GM13977 (cell line): ENCODE results near the gene SLC35F2.

ENCODE experiments used
- DNase-seq: peaks from one replicate; pipeline ENCODE4 v3.0.0; 2012; ENCODE audit warnings: low spot score
- in situ Hi-C: fragments of 300-500 bp; cut with MboI; formaldehyde crosslinking; loops from one replicate; pipeline ENCODE4 v1.12.0; 2022; ENCODE audit warnings: low sequenced_read_pairs, low pct_unique_long_range_greater_than_20kb, mixed read lengths, inconsistent platforms; ENCODE audit not compliant: unreplicated experiment
- TF ChIP-seq, protein P1 (sequence below): IDR thresholded peaks from 2 replicates; pipeline ENCODE4 v1.5.1; 2012; ENCODE audit warnings: mild to moderate bottlenecking, control low read depth; ENCODE audit not compliant: insufficient read depth; ENCODE audit errors: extremely low read depth, missing control alignments

Gene SLC35F2

DNA sequence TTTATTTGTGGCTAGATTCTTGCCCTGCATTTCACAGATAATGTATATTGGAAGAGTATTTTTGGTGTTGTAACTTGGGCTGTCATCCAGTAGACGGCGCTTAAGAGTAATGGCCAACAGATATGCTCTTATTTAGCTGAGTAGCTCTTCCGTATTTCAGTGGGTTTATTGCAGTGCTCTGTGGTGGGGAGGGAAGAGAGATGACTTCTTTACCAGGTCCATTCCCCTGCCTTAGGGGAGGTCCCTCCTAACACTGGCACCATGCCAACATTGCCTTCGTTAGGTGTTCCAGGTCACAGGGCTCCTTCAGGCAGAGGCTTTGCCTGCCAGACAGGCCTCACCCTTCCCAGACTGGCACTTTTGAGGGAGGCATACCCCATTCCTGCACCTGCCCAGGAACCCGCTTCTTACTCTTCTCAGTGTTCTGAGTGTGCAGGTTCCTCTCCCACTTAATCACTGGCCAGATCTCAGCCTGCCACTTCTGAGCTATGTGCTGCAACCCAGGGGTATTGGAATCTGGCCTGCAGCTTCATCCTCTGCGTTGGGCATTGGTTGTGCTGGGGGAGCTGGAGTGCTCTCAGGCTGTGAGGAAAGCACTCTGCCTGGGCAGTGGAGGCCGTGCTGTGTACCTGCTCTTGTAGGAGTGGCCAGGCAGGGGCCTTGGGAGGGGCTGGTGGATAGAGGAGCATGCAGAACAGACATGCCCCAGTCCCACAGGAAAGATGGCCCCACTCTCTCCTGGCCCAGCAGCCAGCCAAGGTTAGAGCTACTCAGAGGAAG, 117.4 kb downstream of the SLC35F2 start:
- DNase-seq = peak; percentile 60
- in situ Hi-C loops = no loop called here
- TF ChIP-seq, protein P1, sequence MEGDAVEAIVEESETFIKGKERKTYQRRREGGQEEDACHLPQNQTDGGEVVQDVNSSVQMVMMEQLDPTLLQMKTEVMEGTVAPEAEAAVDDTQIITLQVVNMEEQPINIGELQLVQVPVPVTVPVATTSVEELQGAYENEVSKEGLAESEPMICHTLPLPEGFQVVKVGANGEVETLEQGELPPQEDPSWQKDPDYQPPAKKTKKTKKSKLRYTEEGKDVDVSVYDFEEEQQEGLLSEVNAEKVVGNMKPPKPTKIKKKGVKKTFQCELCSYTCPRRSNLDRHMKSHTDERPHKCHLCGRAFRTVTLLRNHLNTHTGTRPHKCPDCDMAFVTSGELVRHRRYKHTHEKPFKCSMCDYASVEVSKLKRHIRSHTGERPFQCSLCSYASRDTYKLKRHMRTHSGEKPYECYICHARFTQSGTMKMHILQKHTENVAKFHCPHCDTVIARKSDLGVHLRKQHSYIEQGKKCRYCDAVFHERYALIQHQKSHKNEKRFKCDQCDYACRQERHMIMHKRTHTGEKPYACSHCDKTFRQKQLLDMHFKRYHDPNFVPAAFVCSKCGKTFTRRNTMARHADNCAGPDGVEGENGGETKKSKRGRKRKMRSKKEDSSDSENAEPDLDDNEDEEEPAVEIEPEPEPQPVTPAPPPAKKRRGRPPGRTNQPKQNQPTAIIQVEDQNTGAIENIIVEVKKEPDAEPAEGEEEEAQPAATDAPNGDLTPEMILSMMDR = peak; percentile 87
